ENCODE measurements around the gene BCAS3.

BCAS3 gene

GRCh38 chr17:60989379-60989778, 311.7 kb downstream of the BCAS3 start:
- Histone ChIP-seq H3K9ac (ENCODE audit: low read length) (no peak overlapping the region), H3K27me3 (ENCODE audit: insufficient read depth, low read length) (no peaks in the 10 kb centered on the region), H2AFZ (ENCODE audit: low read length) (no peak overlapping the region), H3K4me1 (ENCODE audit: insufficient read depth, low read length, severe bottlenecking) (no peaks in the 10 kb centered on the region), H3K36me3 (ENCODE audit: insufficient read depth, low read length) (no peaks in the 10 kb centered on the region; the same call in 1 of the 2 replicates), H4K20me1 (ENCODE audit: insufficient read depth, low read length) (no peaks in the 10 kb centered on the region), H3K9me2 (ENCODE audit: low read depth, low read length) (no peaks in the 10 kb centered on the region), H3K9me3 (ENCODE audit: low read length) (peaks cover 3% of the 10 kb centered on the region; the same call in 1 of the 2 replicates), H3K4me3 (ENCODE audit: low read depth, low read length, poor library complexity, severe bottlenecking) (no peak overlapping the region), H3K4me2 (ENCODE audit: low read length) (no peak overlapping the region), H3K79me2 (ENCODE audit: insufficient read depth, low read length) (no peaks in the 10 kb centered on the region), H3K27ac (ENCODE audit: low read depth, low read length, poor library complexity, severe bottlenecking) (no peak overlapping the region), H3F3A (ENCODE audit: insufficient read depth, low read length) (no peaks in the 10 kb centered on the region)
- TF ChIP-seq EZH2 (IDR thresholded peaks at IDR 0.05; ENCODE audit: borderline replicate concordance, low read length) (no peak), CTCF (IDR thresholded peaks at IDR 0.05; ENCODE audit: low read length) (no peak)

GRCh38 chr17:60989846-60990245, 312.2 kb downstream of the BCAS3 start:
- no peak overlapping the region for H2AFZ ChIP-seq (ENCODE audit: low read length)
- H3K4me3 ChIP-seq (ENCODE audit: low read depth, low read length, poor library complexity, severe bottlenecking), result no peak overlapping the region
- no peaks in the 10 kb centered on the region for H3K79me2 ChIP-seq (ENCODE audit: insufficient read depth, low read length)
- TF ChIP-seq EZH2 (IDR thresholded peaks at IDR 0.05; ENCODE audit: borderline replicate concordance, low read length), result no peak
- no peak for TF ChIP-seq CTCF (IDR thresholded peaks at IDR 0.05; ENCODE audit: low read length)
- no peaks in the 10 kb centered on the region for H4K20me1 ChIP-seq (ENCODE audit: insufficient read depth, low read length)
- H3K27ac ChIP-seq (ENCODE audit: low read depth, low read length, poor library complexity, severe bottlenecking), result no peak overlapping the region
- H3K9me2 ChIP-seq (ENCODE audit: low read depth, low read length), result no peaks in the 10 kb centered on the region
- H3F3A ChIP-seq (ENCODE audit: insufficient read depth, low read length), result no peaks in the 10 kb centered on the region
- H3K36me3 ChIP-seq (ENCODE audit: insufficient read depth, low read length), result no peaks in the 10 kb centered on the region; the same call in 1 of the 2 replicates
- no peaks in the 10 kb centered on the region for H3K4me1 ChIP-seq (ENCODE audit: insufficient read depth, low read length, severe bottlenecking)
- H3K4me2 ChIP-seq (ENCODE audit: low read length), result no peak overlapping the region
- H3K9ac ChIP-seq (ENCODE audit: low read length), result no peak overlapping the region
- H3K9me3 ChIP-seq (ENCODE audit: low read length), result peaks cover 3% of the 10 kb centered on the region; the same call in 1 of the 2 replicates
- H3K27me3 ChIP-seq (ENCODE audit: insufficient read depth, low read length), result no peaks in the 10 kb centered on the region

GRCh38 chr17:60993497-60993896, 315.8 kb downstream of the BCAS3 start:
- Histone ChIP-seq H4K20me1 (ENCODE audit: insufficient read depth, low read length) (no peaks in the 10 kb centered on the region), H3K4me2 (ENCODE audit: low read length) (no peak overlapping the region)
- no peak for TF ChIP-seq CTCF (IDR thresholded peaks at IDR 0.05; ENCODE audit: low read length)
- no peak for TF ChIP-seq EZH2 (IDR thresholded peaks at IDR 0.05; ENCODE audit: borderline replicate concordance, low read length)

More at GRCh38 chr17:60993497-60993896, 315.8 kb downstream of the BCAS3 start:
- Histone ChIP-seq H3K36me3 (ENCODE audit: insufficient read depth, low read length) (no peaks in the 10 kb centered on the region; the same call in 1 of the 2 replicates), H3K9ac (ENCODE audit: low read length) (no peak overlapping the region), H3K9me3 (ENCODE audit: low read length) (no peaks in the 10 kb centered on the region), H3K27ac (ENCODE audit: low read depth, low read length, poor library complexity, severe bottlenecking) (no peak overlapping the region), H3K9me2 (ENCODE audit: low read depth, low read length) (no peaks in the 10 kb centered on the region), H3K27me3 (ENCODE audit: insufficient read depth, low read length) (no peaks in the 10 kb centered on the region), H3K79me2 (ENCODE audit: insufficient read depth, low read length) (no peaks in the 10 kb centered on the region), H3K4me1 (ENCODE audit: insufficient read depth, low read length, severe bottlenecking) (no peaks in the 10 kb centered on the region), H3K4me3 (ENCODE audit: low read depth, low read length, poor library complexity, severe bottlenecking) (no peak overlapping the region), H3F3A (ENCODE audit: insufficient read depth, low read length) (no peaks in the 10 kb centered on the region), H2AFZ (ENCODE audit: low read length) (no peak overlapping the region)

Measured in OCI-LY1 (cell line).